Heart right ventricle (tissue), 16 donors: ENCODE measurements around the gene PRPF19. TPM values are rescaled to one million over a fixed set of nuclear protein-coding genes. Genes with fewer than 3 reads are reported as not detected.

Experiments
- ATAC-seq, 8 donors: fragments of 200-7000 bp; cut with Tn5 transposase; one replicate each; pipeline ENCODE4 v1.9.1; 2020; ENCODE audit warnings: mild to moderate bottlenecking in 8 of 8, moderate library complexity in 8 of 8, moderate number of reproducible peaks in 1 of 8
- DNase-seq, 2 donors: peaks; one replicate each; pipeline ENCODE4 v3.0.0-alpha.2; 2020
- H3K27ac ChIP-seq, 10 donors: fragments of 200-600 bp; sonication (generic) in 2 of 10; one replicate each; pipeline versions ENCODE4 v1.5.0 to v1.8.0; 2020 to 2022; ENCODE audit warnings: mild to moderate bottlenecking in 3 of 10
- H3K27me3 ChIP-seq, 7 donors: fragments of 200-600 bp; one replicate each; pipeline ENCODE4 v1.8.0; 2021 to 2022; ENCODE audit warnings: mild to moderate bottlenecking in 2 of 7
- H3K36me3 ChIP-seq, 9 donors: fragments of 200-600 bp; sonication (generic) in 1 of 9; one replicate each; pipeline versions ENCODE4 v1.5.0 to v1.8.0; 2020 to 2022; ENCODE audit warnings: mild to moderate bottlenecking in 2 of 9
- H3K4me1 ChIP-seq, 9 donors: fragments of 200-600 bp; sonication (generic) in 1 of 9; one replicate each; pipeline versions ENCODE4 v1.5.0 to v1.8.0; 2020 to 2022; ENCODE audit warnings: mild to moderate bottlenecking in 4 of 9
- H3K4me3 ChIP-seq, 10 donors: fragments of 200-600 bp; sonication (generic) in 2 of 10; one replicate each; pipeline versions ENCODE4 v1.5.0 to v1.8.0; 2020 to 2022; ENCODE audit warnings: mild to moderate bottlenecking in 7 of 10, moderate library complexity in 2 of 10
- H3K9me3 ChIP-seq, 11 donors: fragments of 200-600 bp in 10 of 11; sonication (generic) in 2 of 11; one replicate each; pipeline versions ENCODE4 v1.5.0 to v1.8.0; 2013 to 2022; ENCODE audit warnings: mild to moderate bottlenecking in 2 of 11, control low read depth in 1 of 11, moderate library complexity in 1 of 11
- CTCF ChIP-seq, 9 donors: fragments of 200-600 bp; sonication (generic) in 2 of 9; IDR thresholded peaks; one replicate each; pipeline versions ENCODE4 v1.5.0 to v1.8.0; 2021 to 2022; ENCODE audit warnings: antibody characterized with exemption in 9 of 9, mild to moderate bottlenecking in 5 of 9, moderate library complexity in 1 of 9
- WGBS, 2 donors: extraction: QIAGEN DNeasy Blood & Tissue Kit; methylation state at CpG; one replicate each; pipeline ENCODE4 v1.1.7; 2013; ENCODE audit warnings: inconsistent platforms in 1 of 2; 5-methylcytosine and 5-hydroxymethylcytosine counted together
- intact Hi-C, 10 donors: fragments of 100-400 bp; cut with DNase I; formaldehyde crosslinking; loops; one replicate each; pipeline versions ENCODE4 v1.11.1 to v1.14.2; 2022
- polyA plus RNA-seq, 2 donors: library from polyadenylated mRNA; stranded (reverse); fragments of 200-250 nt; gene quantifications; one replicate each; pipeline ENCODE4 v1.2.3, GENCODE V29; 2013
- total RNA-seq, 10 donors: library from RNA; stranded (reverse); fragmentation: NEBNext Ultra II Directional in 3 of 10; extraction: Animal tissue kit (Norgen Biotek cat#: 25700) in 3 of 10; gene quantifications; one replicate each; pipeline versions ENCODE4 v1.2.1 to v1.2.4, GENCODE V29; 2021 to 2023
- donor health status: Arrhythmogenic right ventricular cardiomyopathy.
- donor health status: ischemic (EF 13 %, LVEDD 7.1; RV severe dilation, severe dysfunction).
- donor health status: healthy with polysubstance abuse.
- donor health status: DM: no; HTN: yes; CAD: no.
- donor health status: DM: no; HTN: no; CAD: no.
- donor health status: ischemic (EF 25% LVEDD 6.9; RV normal size, moderate dysfunction).
- donor health status: ischemic (EF 25% LVEDD 5.7; RV mildly dilated, moderate dysfunction).
- donor health status: healthy.
- donor health status: DM: yes; HTN: yes; CAD: no.
- donor health status: Ischemic cardiomyopathy.
- donor health status: ischemic (EF 35%, LVEDD 5.7; RV mildly dilated, moderate dysfunction).
- donor health status: nonischemic (EF 11% LVEDD 7.7; RV severe dilation, severe dysfunction).
- donor health status: DM: yes; HTN: yes; CAD: no.
- donor health status: PGD.
- donor health status: ischemic (EF 29% LVEDD 5.4; RV normal size, mild dysfunction).
- donor health status: nonischemic (EF 23%, LVEDD 6.1; RV moderate dilation, normal function).

Gene PRPF19
- total and polyA plus RNA-seq, 12 donors: 32.0 to 53.0 (median 40.1) TPM

- no peak for DNase-seq
- no peak for ATAC-seq
- intact Hi-C loops: loop anchor here in 3 of 10 donors (5.0 kb wide), 2 partner anchors 33 to 43 kb away; partner anchors contain the start of gene PRPF19 (in 1 of the 3)
- peaks cover 0 to 23% (median 0%) of the 10 kb centered on the region in 9 donors for H3K36me3 ChIP-seq
- peaks cover 0 to 76% (median 29%) of the 10 kb centered on the region in 9 donors for H3K4me1 ChIP-seq
- no peak for TF ChIP-seq CTCF (IDR thresholded peaks at IDR 0.05)
- peak overlapping the region; percentile 3 to 72 (median 56) for H3K4me3 ChIP-seq
- no peaks in the 10 kb centered on the region for H3K9me3 ChIP-seq
- 67 to 74% methylated on average over 6 of the region's 6 CpGs for WGBS, 2 donors
- peak overlapping the region in 8 of 10 donors; percentile 13 to 96 (median 87) for H3K27ac ChIP-seq
- H3K27me3 ChIP-seq: peaks cover 0 to 10% (median 5%) of the 10 kb centered on the region in 7 donors
Measured at GRCh38 chr11:60950024-60950423, 43.6 kb upstream of the PRPF19 start.

GRCh38 chr11:60948250-60948649 is 41.9 kb upstream of the PRPF19 start:
- DNase-seq (no peak), ATAC-seq (no peak)
- TF ChIP-seq CTCF (IDR thresholded peaks at IDR 0.05): no peak
- peaks cover 0 to 10% (median 5%) of the 10 kb centered on the region in 7 donors for H3K27me3 ChIP-seq
- H3K4me3 ChIP-seq: no peak overlapping the region
- H3K27ac ChIP-seq: no peak overlapping the region
- no peaks in the 10 kb centered on the region for H3K9me3 ChIP-seq
- H3K4me1 ChIP-seq: peaks cover 0 to 68% (median 29%) of the 10 kb centered on the region in 9 donors
- intact Hi-C loops: no loop called here
- WGBS, 2 donors: 84 to 86% methylated on average over 5 of the region's 5 CpGs
- H3K36me3 ChIP-seq: peaks cover 0 to 37% (median 0%) of the 10 kb centered on the region in 9 donors

- DNase-seq: no peak
Measured at GRCh38 chr11:60947700-60948099, 41.3 kb upstream of the PRPF19 start.

GRCh38 chr11:60946601-60947264 is 40.3 kb upstream of the PRPF19 start:
- H3K4me3 ChIP-seq: no peak overlapping the region
- intact Hi-C loops: no loop called here
- no peak for ATAC-seq
- 83 to 91% methylated on average over 15 of the region's 15 CpGs for WGBS, 2 donors
- H3K9me3 ChIP-seq: no peaks in the 10 kb centered on the region
- TF ChIP-seq CTCF (IDR thresholded peaks at IDR 0.05): no peak
- DNase-seq: no peak
- H3K27me3 ChIP-seq: peaks cover 0 to 10% (median 5%) of the 10 kb centered on the region in 7 donors
- no peak overlapping the region for H3K27ac ChIP-seq
- H3K36me3 ChIP-seq: peaks cover 0 to 50% (median 0%) of the 10 kb centered on the region in 9 donors
- peaks cover 0 to 61% (median 31%) of the 10 kb centered on the region in 9 donors for H3K4me1 ChIP-seq

More at GRCh38 chr11:60947700-60948099, 41.3 kb upstream of the PRPF19 start:
- Histone ChIP-seq H3K27me3 (peaks cover 0 to 10% (median 5%) of the 10 kb centered on the region in 7 donors), H3K4me1 (peaks cover 0 to 64% (median 26%) of the 10 kb centered on the region in 9 donors), H3K4me3 (no peak overlapping the region), H3K9me3 (no peaks in the 10 kb centered on the region), H3K27ac (no peak overlapping the region), H3K36me3 (peaks cover 0 to 41% (median 0%) of the 10 kb centered on the region in 9 donors)
- intact Hi-C loops: no loop called here
- TF ChIP-seq CTCF (IDR thresholded peaks at IDR 0.05): no peak
- 50 to 53% methylated on average over 2 of the region's 2 CpGs for WGBS, 2 donors
- ATAC-seq: no peak
